B cell (primary cell): ENCODE results near the gene MS4A13. TPM values are rescaled to one million over a fixed set of nuclear protein-coding genes. Genes with fewer than 3 reads are reported as not detected.
"Not testable (repeated sequence)": the region's sequence is repeated elsewhere in the genome, so short reads cannot be mapped to it uniquely, and the experiment has no call there.

ENCODE experiments used
- ATAC-seq: fragments of 200-7000 bp; cut with Tn5 transposase; one replicate; pipeline ENCODE4 v1.10.0; 2021; ENCODE audit warnings: low read depth, mild to moderate bottlenecking, moderate number of reproducible peaks, moderate library complexity
- CTCF ChIA-PET: fragments of 350-600 bp; sonication (Branson Sonifier 250); formaldehyde crosslinking; loops from one replicate; lab custom pipeline; 2021; ENCODE audit warnings: antibody characterized with exemption, inconsistent platforms; lab: Charles Lee
- POLR2A ChIA-PET: fragments of 350-600 bp; sonication (Branson Sonifier 250); formaldehyde crosslinking; loops from one replicate; lab custom pipeline; 2021; ENCODE audit warnings: antibody characterized with exemption; lab: Charles Lee
- DNase-seq: peaks from one replicate; pipeline ENCODE4 v3.0.0; 2013
- H2AFZ ChIP-seq: 2 replicates; pipeline ENCODE4 v1.6.1; 2012; ENCODE audit warnings: mild to moderate bottlenecking, low read depth, low read length; ENCODE audit not compliant: insufficient read depth, poor library complexity, severe bottlenecking
- H3K27ac ChIP-seq, 2 donors: 1 replicate in 1 of 2; 2 replicates in 1 of 2; pipeline ENCODE4 v1.5.1; 2012 to 2013; ENCODE audit warnings: low read length in 2 of 2, mild to moderate bottlenecking in 2 of 2, moderate library complexity in 1 of 2
- H3K27me3 ChIP-seq, 4 experiments: fragments of 200-600 bp in 1 of 4; sonication (generic) in 1 of 4; replicated peaks in 1 of 4; 1 replicate in 2 of 4; 2 replicates in 2 of 4; pipeline versions ENCODE4 v1.6.1 to v1.7.0; 2013 to 2016; ENCODE audit warnings: low read length in 3 of 4, mild to moderate bottlenecking in 2 of 4, mixed read lengths in 1 of 4, moderate library complexity in 1 of 4; ENCODE audit not compliant: insufficient read depth in 4 of 4, control insufficient read depth in 3 of 4; ENCODE audit errors: control extremely low read depth in 1 of 4
- H3K36me3 ChIP-seq, 2 experiments: replicated peaks in 1 of 2; 1 replicate in 1 of 2; 2 replicates in 1 of 2; pipeline versions ENCODE4 v1.6.1 to v1.7.1; 2013; ENCODE audit warnings: low read length in 1 of 2; ENCODE audit not compliant: insufficient read depth in 2 of 2, control insufficient read depth in 1 of 2; ENCODE audit errors: control extremely low read depth in 1 of 2, extremely low read depth in 1 of 2
- H3K4me1 ChIP-seq, 2 donors: fragments of 200-600 bp in 1 of 2; sonication (generic) in 1 of 2; 1 replicate in 1 of 2; 2 replicates in 1 of 2; pipeline versions ENCODE4 v1.5.1 to v1.6.1; 2013 to 2017; ENCODE audit warnings: low read length in 2 of 2; ENCODE audit not compliant: control insufficient read depth in 2 of 2, insufficient read depth in 2 of 2
- H3K4me2 ChIP-seq: replicated peaks from 2 replicates; pipeline ENCODE3; 2012; ENCODE audit warnings: mild to moderate bottlenecking, low read depth, low read length; ENCODE audit not compliant: poor library complexity, severe bottlenecking
- H3K4me3 ChIP-seq, 5 experiments: fragments of 200-600 bp in 1 of 5; sonication (generic) in 1 of 5; 1 replicate in 3 of 5; 2 replicates in 2 of 5; pipeline versions ENCODE4 v1.5.1 to v1.7.0; 2011 to 2016; ENCODE audit warnings: low read length in 4 of 5, mild to moderate bottlenecking in 4 of 5, low read depth in 2 of 5, control low read depth in 1 of 5, moderate library complexity in 1 of 5; ENCODE audit not compliant: insufficient read depth in 1 of 5; ENCODE audit errors: control extremely low read depth in 1 of 5, extremely low read depth in 1 of 5
- H3K79me2 ChIP-seq: fragments of 200-600 bp; sonication (generic); one replicate; pipeline ENCODE4 v1.6.0; 2016; ENCODE audit warnings: low read length; ENCODE audit not compliant: control insufficient read depth, insufficient read depth
- H3K9ac ChIP-seq: fragments of 200-600 bp; sonication (generic); 2 replicates; pipeline ENCODE4 v1.6.1; 2017; ENCODE audit warnings: mild to moderate bottlenecking, low read length, moderate library complexity
- H3K9me3 ChIP-seq, 3 donors: one replicate each; pipeline versions ENCODE4 v1.6.1 to v1.7.1; 2013; ENCODE audit warnings: low read length in 2 of 3; ENCODE audit not compliant: control insufficient read depth in 2 of 3, insufficient read depth in 1 of 3; ENCODE audit errors: control extremely low read depth in 1 of 3
- H4K20me1 ChIP-seq: 2 replicates; pipeline ENCODE4 v1.6.0; 2012; ENCODE audit warnings: mild to moderate bottlenecking, low read length; ENCODE audit not compliant: insufficient read depth, control insufficient read depth, poor library complexity, severe bottlenecking
- H3K27ac Mint-ChIP-seq: one replicate; pipeline ENCODE4 v1.8.0; 2021; ENCODE audit warnings: mixed read lengths
- H3K27me3 Mint-ChIP-seq: one replicate; pipeline ENCODE4 v1.8.0; 2021; ENCODE audit warnings: mixed read lengths
- H3K4me1 Mint-ChIP-seq: one replicate; pipeline ENCODE4 v1.8.0; 2021; ENCODE audit warnings: mixed read lengths
- H3K4me3 Mint-ChIP-seq: one replicate; pipeline ENCODE4 v1.8.0; 2021; ENCODE audit warnings: mixed read lengths
- H3K9me3 Mint-ChIP-seq: one replicate; pipeline ENCODE4 v1.8.0; 2022; ENCODE audit warnings: mixed read lengths; ENCODE audit not compliant: insufficient read depth
- CTCF ChIP-seq: fragments of 200-600 bp; IDR thresholded peaks from one replicate; pipeline ENCODE4 v1.8.0; 2022; ENCODE audit warnings: antibody characterized with exemption, mild to moderate bottlenecking
- EZH2 ChIP-seq: IDR thresholded peaks from 2 replicates; pipeline ENCODE4 v1.6.1; 2012; ENCODE audit warnings: borderline replicate concordance, low read depth, mild to moderate bottlenecking, moderate library complexity, low read length; ENCODE audit not compliant: insufficient read depth, poor library complexity, severe bottlenecking
- WGBS: methylation state at CpG from one replicate; pipeline ENCODE4 v1.1.5; 2013; ENCODE audit warnings: missing lambda C conversion rate; ENCODE audit not compliant: insufficient coverage; 5-methylcytosine and 5-hydroxymethylcytosine counted together
- intact Hi-C: fragments of 100-400 bp; cut with micrococcal nuclease; formaldehyde crosslinking; loops from one replicate; pipeline ENCODE4 v1.10.0; 2022
- polyA plus RNA-seq: library from polyadenylated mRNA; depleted of rRNA; stranded (reverse); fragments of >200 nt; gene quantifications from 2 replicates; pipeline ENCODE4 v1.2.3, GENCODE V29; 2012
- total RNA-seq, 2 donors: library from RNA; stranded (reverse); fragments of 120-200 nt in 1 of 2; gene quantifications; 1 replicate in 1 of 2; 2 replicates in 1 of 2; pipeline versions ENCODE4 v1.2.3 to v1.2.4, GENCODE V29; 2013 to 2022

MS4A13 gene
- total and polyA plus RNA-seq, 2 donors (not counting 1 experiment from before 2014, with no cell fraction given): not detected

DNA sequence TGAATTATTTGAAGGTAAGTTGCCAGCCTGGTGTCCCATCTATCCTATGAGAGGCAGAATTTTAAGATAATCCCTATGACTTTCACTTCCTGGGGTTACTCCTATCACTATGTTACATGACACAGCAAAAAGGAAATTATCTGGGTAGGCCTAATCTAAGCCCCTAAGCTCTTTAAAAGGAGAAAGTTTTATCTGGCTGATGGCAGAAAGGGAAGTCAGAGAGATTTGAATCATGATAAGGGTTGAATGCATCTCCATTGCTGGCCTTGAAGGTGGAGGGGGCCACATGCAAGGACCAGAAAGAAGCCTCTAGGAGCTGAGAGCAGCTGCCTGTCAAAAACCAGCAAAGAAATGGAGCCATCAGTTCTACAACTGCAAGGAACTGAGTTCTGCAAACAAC lies 23.4 kb downstream of the MS4A13 start:
- H3K79me2 ChIP-seq, H3K9me3 Mint-ChIP-seq, H3K27me3 Mint-ChIP-seq, H3K9ac ChIP-seq, H3K9me3 ChIP-seq, POLR2A ChIA-PET, H4K20me1 ChIP-seq, ATAC-seq, intact Hi-C loops, H3K27ac ChIP-seq, H3K4me2 ChIP-seq, H3K4me1 Mint-ChIP-seq, CTCF ChIA-PET, H3K4me3 ChIP-seq, H3K27ac Mint-ChIP-seq, H3K4me1 ChIP-seq, H2AFZ ChIP-seq, H3K36me3 ChIP-seq, DNase-seq, H3K4me3 Mint-ChIP-seq, H3K27me3 ChIP-seq: not testable (repeated sequence)

DNA sequence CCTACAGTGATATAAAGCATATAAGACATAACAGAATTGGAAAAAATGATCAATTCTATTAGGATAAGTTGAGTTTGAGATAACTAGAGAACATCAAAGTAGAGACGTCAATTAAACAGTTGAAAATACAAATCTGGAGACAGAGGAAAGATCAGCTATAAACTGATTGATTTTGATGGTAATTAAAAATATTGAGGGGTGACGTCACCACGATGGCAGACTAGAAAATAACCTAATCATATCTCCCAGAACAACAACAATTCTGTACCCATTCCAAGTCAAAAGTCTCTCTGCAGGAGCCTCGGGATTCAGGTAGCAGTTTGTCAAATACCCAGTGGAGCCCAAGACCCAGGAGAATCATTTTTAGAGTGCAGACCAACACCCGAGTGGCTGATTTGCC lies 28.9 kb downstream of the MS4A13 start:
- Histone ChIP-seq H3K79me2 (no peaks in the 10 kb centered on the region), H3K4me2 (no peak overlapping the region), H3K27me3 (no peaks in the 10 kb centered on the region), H2AFZ (no peak overlapping the region), H3K4me3 (no peak overlapping the region), H3K9me3 (peaks cover 0 to 3% (median under 1%) of the 10 kb centered on the region in 3 donors), H3K9ac (no peak overlapping the region), H4K20me1 (no peaks in the 10 kb centered on the region), H3K4me1 (no peaks in the 10 kb centered on the region), H3K36me3 (no peaks in the 10 kb centered on the region), H3K27ac (no peak overlapping the region)
- peaks cover 11% of the 10 kb centered on the region for H3K27me3 Mint-ChIP-seq
- TF ChIP-seq CTCF (no peak), EZH2 (no peak)
- DNase-seq (no peak), ATAC-seq (no peak)
- H3K4me3 Mint-ChIP-seq: no peak overlapping the region
- no peaks in the 10 kb centered on the region for H3K9me3 Mint-ChIP-seq
- ChIA-PET POLR2A (no interaction called here), CTCF (no interaction called here)
- H3K27ac Mint-ChIP-seq: no peak overlapping the region
- intact Hi-C loops: no loop called here
- WGBS: 97% methylated on average over 3 of the region's 5 CpGs
- H3K4me1 Mint-ChIP-seq: no peaks in the 10 kb centered on the region
